WTC11 (cell line): ENCODE measurements around the gene SLC10A4.

Source experiments
- CREM ChIP-seq: sonication (generic); formaldehyde crosslinking; IDR thresholded peaks from 2 replicates; pipeline ENCODE4 v1.8.1; 2022; ENCODE audit warnings: mild to moderate bottlenecking, missing genetic modification reagents, moderate library complexity
- CTCF ChIP-seq: fragments of 200-600 bp; IDR thresholded peaks from 2 replicates; pipeline ENCODE4 v1.8.0; 2022; ENCODE audit warnings: antibody characterized with exemption

DNA sequence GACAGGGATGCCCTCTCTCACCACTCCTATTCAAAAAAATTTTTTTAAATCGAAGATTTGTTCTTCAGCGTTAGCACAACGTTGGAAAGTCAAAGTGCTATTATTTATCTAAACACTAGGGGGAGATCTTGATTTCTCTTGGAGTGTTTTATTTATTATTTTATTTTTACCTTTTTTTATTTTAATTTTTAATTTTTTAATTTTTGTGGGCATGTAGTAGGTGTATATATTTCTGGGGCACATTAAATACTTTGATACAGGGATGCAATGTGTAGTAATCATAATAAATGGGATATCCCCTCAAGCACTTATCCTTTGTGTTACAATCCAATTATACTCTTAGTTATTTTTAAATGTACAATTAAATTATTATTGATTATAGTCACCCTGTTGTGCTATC lies 37.4 kb upstream of the SLC10A4 start:
- no peak for TF ChIP-seq CREM (CRISPR knock-in tag)
- 0 out of 2 replicates have a peak, but pooled peaks have one; percentile 14 for TF ChIP-seq CTCF
